CD4-positive, alpha-beta T cell treated with Interleukin-6 for 4 hours (primary cell): ENCODE data around the gene SH3PXD2A.
"Not testable (repeated sequence)": the region's sequence is repeated elsewhere in the genome, so short reads cannot be mapped to it uniquely, and the experiment has no call there.

Experiments used
- DNase-seq: peaks from one replicate; pipeline ENCODE4 v3.0.0-alpha.2; 2020; ENCODE audit warnings: mixed read lengths

Gene SH3PXD2A

GRCh38 chr10:103847909-103848468 lies 7.4 kb downstream of the SH3PXD2A start:
- DNase-seq: no peak

GRCh38 chr10:103847346-103847745 lies 8.0 kb downstream of the SH3PXD2A start:
- no peak for DNase-seq

GRCh38 chr10:103845972-103846371 lies 9.4 kb downstream of the SH3PXD2A start:
- peak; percentile 66 for DNase-seq

- DNase-seq: not testable (repeated sequence)
Observed at GRCh38 chr10:103845346-103845745, 10.0 kb downstream of the SH3PXD2A start.

GRCh38 chr10:103843854-103844570 lies 11.4 kb downstream of the SH3PXD2A start:
- DNase-seq: no peak

GRCh38 chr10:103843045-103843444 lies 12.3 kb downstream of the SH3PXD2A start:
- DNase-seq: no peak

- no peak for DNase-seq
Observed at GRCh38 chr10:103842605-103843004, 12.8 kb downstream of the SH3PXD2A start.

GRCh38 chr10:103841519-103841918 lies 13.9 kb downstream of the SH3PXD2A start:
- DNase-seq: no peak

GRCh38 chr10:103840740-103841070 lies 14.7 kb downstream of the SH3PXD2A start:
- no peak for DNase-seq

GRCh38 chr10:103839872-103840739 lies 15.3 kb downstream of the SH3PXD2A start:
- no peak for DNase-seq

GRCh38 chr10:103839519-103839871 lies 15.9 kb downstream of the SH3PXD2A start:
- no peak for DNase-seq

- no peak for DNase-seq
Observed at GRCh38 chr10:103838862-103839518, 16.4 kb downstream of the SH3PXD2A start.

- DNase-seq: no peak
Observed at GRCh38 chr10:103838070-103838395, 17.3 kb downstream of the SH3PXD2A start.

- no peak for DNase-seq
Observed at GRCh38 chr10:103837370-103838069, 17.9 kb downstream of the SH3PXD2A start.

GRCh38 chr10:103836861-103837260 lies 18.5 kb downstream of the SH3PXD2A start:
- DNase-seq: no peak

GRCh38 chr10:103836273-103836672 lies 19.1 kb downstream of the SH3PXD2A start:
- DNase-seq: no peak

GRCh38 chr10:103835096-103836050 lies 20.0 kb downstream of the SH3PXD2A start:
- DNase-seq: no peak

GRCh38 chr10:103834436-103835095 lies 20.8 kb downstream of the SH3PXD2A start:
- DNase-seq: no peak

GRCh38 chr10:103833731-103834365 lies 21.5 kb downstream of the SH3PXD2A start:
- DNase-seq: no peak

- DNase-seq: no peak
Observed at GRCh38 chr10:103832806-103833205, 22.6 kb downstream of the SH3PXD2A start.
